ENCODE data around the gene TRIOBP. TPM values are rescaled to one million over a fixed set of nuclear protein-coding genes. Genes with fewer than 3 reads are reported as not detected.

TRIOBP gene
- total and polyA plus RNA-seq, 2 of the 13 experiments (the other 11 are each of a cell fraction or from before 2014, with no cell fraction given) = 6.1 to 15.4 TPM

DNA sequence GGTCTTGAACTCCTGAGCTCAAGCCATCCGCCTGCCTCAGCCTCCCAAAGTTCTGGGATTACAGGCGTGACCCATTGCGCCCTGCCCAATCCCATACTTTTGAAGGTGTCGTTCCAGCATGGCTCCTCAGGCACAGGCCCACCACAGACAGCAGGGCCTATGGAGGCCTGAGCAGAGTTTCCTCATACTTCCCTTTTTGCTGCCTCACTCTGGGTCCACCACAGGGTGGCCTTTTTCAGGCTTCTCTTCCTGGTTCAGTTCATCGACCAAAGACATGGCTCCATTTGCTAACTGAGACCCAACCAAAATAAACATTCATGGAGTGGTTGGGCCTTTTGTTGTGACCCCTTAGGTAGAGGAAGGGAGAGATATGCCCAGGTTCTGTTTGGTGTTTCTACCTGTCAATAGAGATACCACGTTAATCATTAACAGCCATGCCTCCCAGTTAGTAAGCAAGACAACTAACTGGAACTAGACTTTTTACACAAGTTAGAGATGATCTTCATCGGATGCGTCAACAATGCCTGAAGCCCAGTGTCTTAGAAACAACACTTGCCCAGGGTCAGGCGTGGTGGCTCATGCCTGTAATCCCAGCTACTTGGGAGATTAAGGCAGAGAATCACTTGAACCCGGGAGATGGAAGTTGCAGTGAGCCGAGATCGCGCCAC is 35.1 kb downstream of the TRIOBP start (continued):
- TF ChIP-seq KLF9 (CRISPR knock-in tag; IDR thresholded peaks at IDR 0.05; ENCODE audit: low read depth) (no peak), SKI (IDR thresholded peaks at IDR 0.05; ENCODE audit: partially characterized antibody) (peak; percentile 31), BHLHE40 (IDR thresholded peaks at IDR 0.05; ENCODE audit: low read length) (no peak), HOXA3 (CRISPR knock-in tag; IDR thresholded peaks at IDR 0.05) (peak; percentile 82; the same call in 1 of the 2 replicates), CHD2 (IDR thresholded peaks at IDR 0.05; ENCODE audit: low read depth, low read length) (no peak), EED (CRISPR knock-in tag; IDR thresholded peaks at IDR 0.05) (no peak), SIX4 (CRISPR knock-in tag; IDR thresholded peaks at IDR 0.05) (peak; percentile 13; the same call in 1 of the 2 replicates), MAFG (CRISPR knock-in tag; IDR thresholded peaks at IDR 0.05) (no peak), ZNF891 (CRISPR knock-in tag; IDR thresholded peaks at IDR 0.05) (peak; percentile 70; the same call in 1 of the 2 replicates), CEBPB (IDR thresholded peaks at IDR 0.05; ENCODE audit: borderline replicate concordance, low read depth, low read length) (peak; percentile 57; the same call in 1 of the 2 replicates), MYC (CRISPR knock-in tag; IDR thresholded peaks at IDR 0.05; ENCODE audit: borderline replicate concordance) (peak; percentile 35; the same call in 1 of the 2 replicates), ZNF746 (CRISPR knock-in tag; IDR thresholded peaks at IDR 0.05) (peak; percentile 51; the same call in 1 of the 2 replicates), NFE2L2 (IDR thresholded peaks at IDR 0.05; ENCODE audit: low read length) (peak; percentile 52; the same call in 1 of the 2 replicates), FOXA1 (IDR thresholded peaks at IDR 0.05) (no peak), FOXA1 (CRISPR knock-in tag; IDR thresholded peaks at IDR 0.05) (peak; percentile 68), ZFY (CRISPR knock-in tag; IDR thresholded peaks at IDR 0.05) (peak; percentile 93), ZSCAN25 (CRISPR knock-in tag; IDR thresholded peaks at IDR 0.05) (peak; percentile 40; the same call in 1 of the 2 replicates), RCOR2 (CRISPR knock-in tag; IDR thresholded peaks at IDR 0.05) (no peak), NR2F1 (CRISPR knock-in tag; IDR thresholded peaks at IDR 0.05) (no peak), ZMYM4 (CRISPR knock-in tag; IDR thresholded peaks at IDR 0.05) (peak; percentile 79), MTA1 (CRISPR knock-in tag; IDR thresholded peaks at IDR 0.05; ENCODE audit: borderline replicate concordance) (0 out of 2 replicates have a peak, but pooled peaks have one; percentile 33), ZFX (CRISPR knock-in tag; IDR thresholded peaks at IDR 0.05; ENCODE audit: low read depth) (peak; percentile 96)
- TF ChIP-seq, protein P1, sequence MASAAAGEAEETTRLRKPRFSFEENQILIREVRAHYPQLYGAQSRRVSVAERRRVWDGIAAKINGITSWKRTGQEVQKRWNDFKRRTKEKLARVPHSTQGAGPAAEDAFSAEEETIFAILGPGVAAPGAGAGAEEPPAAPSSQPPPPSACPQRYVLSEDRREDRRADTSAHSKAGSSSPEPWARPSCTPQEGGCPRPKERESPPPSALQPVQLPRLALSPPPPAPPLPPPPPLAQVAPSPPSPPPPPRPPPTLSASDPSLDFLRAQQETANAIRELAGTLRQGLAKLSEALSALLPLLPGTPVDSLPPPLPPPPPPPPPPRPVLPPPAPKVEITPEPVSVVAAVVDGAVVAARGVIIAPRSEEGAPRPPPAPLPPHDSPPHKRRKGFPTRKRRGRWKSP (CRISPR knock-in tag; IDR thresholded peaks at IDR 0.05) = no peak; the same call in 1 of the 2 replicates
- TF ChIP-seq, protein P2, sequence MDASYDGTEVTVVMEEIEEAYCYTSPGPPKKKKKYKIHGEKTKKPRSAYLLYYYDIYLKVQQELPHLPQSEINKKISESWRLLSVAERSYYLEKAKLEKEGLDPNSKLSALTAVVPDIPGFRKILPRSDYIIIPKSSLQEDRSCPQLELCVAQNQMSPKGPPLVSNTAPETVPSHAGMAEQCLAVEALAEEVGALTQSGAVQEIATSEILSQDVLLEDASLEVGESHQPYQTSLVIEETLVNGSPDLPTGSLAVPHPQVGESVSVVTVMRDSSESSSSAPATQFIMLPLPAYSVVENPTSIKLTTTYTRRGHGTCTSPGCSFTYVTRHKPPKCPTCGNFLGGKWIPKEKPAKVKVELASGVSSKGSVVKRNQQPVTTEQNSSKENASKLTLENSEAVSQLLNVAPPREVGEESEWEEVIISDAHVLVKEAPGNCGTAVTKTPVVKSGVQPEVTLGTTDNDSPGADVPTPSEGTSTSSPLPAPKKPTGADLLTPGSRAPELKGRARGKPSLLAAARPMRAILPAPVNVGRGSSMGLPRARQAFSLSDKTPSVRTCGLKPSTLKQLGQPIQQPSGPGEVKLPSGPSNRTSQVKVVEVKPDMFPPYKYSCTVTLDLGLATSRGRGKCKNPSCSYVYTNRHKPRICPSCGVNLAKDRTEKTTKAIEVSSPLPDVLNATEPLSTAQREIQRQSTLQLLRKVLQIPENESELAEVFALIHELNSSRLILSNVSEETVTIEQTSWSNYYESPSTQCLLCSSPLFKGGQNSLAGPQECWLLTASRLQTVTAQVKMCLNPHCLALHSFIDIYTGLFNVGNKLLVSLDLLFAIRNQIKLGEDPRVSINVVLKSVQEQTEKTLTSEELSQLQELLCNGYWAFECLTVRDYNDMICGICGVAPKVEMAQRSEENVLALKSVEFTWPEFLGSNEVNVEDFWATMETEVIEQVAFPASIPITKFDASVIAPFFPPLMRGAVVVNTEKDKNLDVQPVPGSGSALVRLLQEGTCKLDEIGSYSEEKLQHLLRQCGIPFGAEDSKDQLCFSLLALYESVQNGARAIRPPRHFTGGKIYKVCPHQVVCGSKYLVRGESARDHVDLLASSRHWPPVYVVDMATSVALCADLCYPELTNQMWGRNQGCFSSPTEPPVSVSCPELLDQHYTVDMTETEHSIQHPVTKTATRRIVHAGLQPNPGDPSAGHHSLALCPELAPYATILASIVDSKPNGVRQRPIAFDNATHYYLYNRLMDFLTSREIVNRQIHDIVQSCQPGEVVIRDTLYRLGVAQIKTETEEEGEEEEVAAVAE (CRISPR knock-in tag; IDR thresholded peaks at IDR 0.05; ENCODE audit: borderline replicate concordance) = peak; percentile 79
- TF ChIP-seq, protein P3, sequence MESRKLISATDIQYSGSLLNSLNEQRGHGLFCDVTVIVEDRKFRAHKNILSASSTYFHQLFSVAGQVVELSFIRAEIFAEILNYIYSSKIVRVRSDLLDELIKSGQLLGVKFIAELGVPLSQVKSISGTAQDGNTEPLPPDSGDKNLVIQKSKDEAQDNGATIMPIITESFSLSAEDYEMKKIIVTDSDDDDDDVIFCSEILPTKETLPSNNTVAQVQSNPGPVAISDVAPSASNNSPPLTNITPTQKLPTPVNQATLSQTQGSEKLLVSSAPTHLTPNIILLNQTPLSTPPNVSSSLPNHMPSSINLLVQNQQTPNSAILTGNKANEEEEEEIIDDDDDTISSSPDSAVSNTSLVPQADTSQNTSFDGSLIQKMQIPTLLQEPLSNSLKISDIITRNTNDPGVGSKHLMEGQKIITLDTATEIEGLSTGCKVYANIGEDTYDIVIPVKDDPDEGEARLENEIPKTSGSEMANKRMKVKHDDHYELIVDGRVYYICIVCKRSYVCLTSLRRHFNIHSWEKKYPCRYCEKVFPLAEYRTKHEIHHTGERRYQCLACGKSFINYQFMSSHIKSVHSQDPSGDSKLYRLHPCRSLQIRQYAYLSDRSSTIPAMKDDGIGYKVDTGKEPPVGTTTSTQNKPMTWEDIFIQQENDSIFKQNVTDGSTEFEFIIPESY (CRISPR knock-in tag; IDR thresholded peaks at IDR 0.05) = peak; percentile 7; the same call in 1 of the 2 replicates
